GM12872 (cell line): ENCODE results near the gene NLGN3.

Experiments used
- TF ChIP-seq, protein P1 (sequence below): IDR thresholded peaks from 3 replicates; pipeline ENCODE4 v1.5.1; 2011; ENCODE audit warnings: low read depth, mild to moderate bottlenecking, low read length, moderate library complexity; ENCODE audit not compliant: insufficient read depth

NLGN3 gene

DNA sequence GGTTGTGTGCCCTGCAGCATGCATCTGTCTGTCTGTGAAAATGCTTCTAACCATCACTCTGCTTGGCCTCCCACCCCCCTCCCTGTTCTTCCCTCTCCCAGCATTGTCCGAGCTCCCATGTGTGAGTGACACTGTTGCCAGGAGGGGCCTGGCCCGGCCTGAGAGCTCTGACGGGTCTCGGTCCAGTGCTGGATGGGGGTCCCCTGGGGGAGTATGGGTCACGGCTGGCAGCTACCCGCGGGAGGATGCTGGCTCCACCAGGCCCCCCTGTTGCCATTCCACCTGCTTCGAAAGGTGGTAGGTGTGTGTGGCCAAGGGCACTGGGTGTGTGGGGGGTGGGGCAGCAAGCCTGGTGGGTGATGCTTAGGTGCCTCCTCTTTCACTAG, 3.6 kb downstream of the NLGN3 start:
- TF ChIP-seq, protein P1, sequence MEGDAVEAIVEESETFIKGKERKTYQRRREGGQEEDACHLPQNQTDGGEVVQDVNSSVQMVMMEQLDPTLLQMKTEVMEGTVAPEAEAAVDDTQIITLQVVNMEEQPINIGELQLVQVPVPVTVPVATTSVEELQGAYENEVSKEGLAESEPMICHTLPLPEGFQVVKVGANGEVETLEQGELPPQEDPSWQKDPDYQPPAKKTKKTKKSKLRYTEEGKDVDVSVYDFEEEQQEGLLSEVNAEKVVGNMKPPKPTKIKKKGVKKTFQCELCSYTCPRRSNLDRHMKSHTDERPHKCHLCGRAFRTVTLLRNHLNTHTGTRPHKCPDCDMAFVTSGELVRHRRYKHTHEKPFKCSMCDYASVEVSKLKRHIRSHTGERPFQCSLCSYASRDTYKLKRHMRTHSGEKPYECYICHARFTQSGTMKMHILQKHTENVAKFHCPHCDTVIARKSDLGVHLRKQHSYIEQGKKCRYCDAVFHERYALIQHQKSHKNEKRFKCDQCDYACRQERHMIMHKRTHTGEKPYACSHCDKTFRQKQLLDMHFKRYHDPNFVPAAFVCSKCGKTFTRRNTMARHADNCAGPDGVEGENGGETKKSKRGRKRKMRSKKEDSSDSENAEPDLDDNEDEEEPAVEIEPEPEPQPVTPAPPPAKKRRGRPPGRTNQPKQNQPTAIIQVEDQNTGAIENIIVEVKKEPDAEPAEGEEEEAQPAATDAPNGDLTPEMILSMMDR: no peak

- TF ChIP-seq, protein P1: no peak
Observed at GRCh38 chrX:71151366-71151765, 6.7 kb downstream of the NLGN3 start.

GRCh38 chrX:71154196-71154595, 9.6 kb downstream of the NLGN3 start:
- TF ChIP-seq, protein P1: no peak

DNA sequence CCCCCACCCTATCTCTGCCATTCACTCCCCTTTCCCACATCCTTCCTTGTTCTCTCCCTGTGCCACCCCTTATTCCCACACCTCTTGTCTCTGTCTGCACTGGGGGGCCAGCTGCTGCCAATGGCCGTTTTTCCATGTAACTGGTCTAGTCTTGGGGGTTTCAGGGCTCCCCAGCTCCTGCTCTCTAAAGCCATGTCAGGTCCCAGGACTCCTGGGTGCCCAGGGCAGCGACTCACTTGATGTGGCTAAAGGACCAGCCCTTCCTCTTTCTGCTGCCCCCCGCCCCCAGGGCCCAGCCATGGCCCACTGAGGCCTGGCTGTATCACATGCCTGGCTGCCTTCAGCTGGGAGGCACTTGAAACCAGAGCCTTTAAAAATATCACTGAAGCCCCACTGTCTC, 10.0 kb downstream of the NLGN3 start:
- TF ChIP-seq, protein P1: no peak

GRCh38 chrX:71158603-71159002, 14.0 kb downstream of the NLGN3 start:
- TF ChIP-seq, protein P1: no peak

DNA sequence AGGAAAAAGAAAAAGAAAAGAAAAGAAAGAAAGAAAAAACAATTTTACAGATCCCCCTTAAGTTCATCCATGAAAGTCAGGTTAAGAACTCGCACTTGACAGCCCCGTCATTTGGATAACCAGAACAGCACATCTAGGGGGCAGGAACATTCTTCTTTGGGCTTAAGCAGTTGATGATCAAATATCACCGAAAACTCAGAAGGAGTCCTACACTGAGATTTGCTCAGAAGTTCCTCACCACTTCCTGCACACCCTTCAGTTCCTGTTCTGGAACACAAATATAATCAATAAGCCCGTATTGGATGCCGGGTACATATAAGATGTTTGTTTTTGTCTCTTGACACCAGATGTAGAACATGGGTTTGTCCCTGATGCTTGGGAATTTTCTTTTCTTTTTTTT, 14.7 kb downstream of the NLGN3 start:
- TF ChIP-seq, protein P1: no peak

DNA sequence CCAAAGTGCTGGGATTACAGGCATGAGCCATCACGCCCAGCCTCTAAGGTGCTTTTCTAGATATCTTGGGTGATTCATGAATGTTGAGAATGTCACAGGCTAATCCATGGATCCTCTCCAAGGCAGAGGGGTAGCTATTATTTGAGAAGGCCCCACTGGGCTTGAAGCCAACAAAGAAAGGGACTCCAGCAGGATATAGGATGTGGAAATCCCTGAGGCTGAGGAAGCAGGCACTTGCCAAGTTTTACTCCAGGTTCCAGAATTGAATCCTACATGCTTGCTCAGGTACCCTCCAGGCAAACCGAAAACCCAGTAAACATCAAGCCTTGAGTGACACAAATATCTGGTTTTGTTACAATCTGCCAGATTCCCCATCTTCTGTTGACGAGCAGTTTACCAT, 15.8 kb downstream of the NLGN3 start:
- TF ChIP-seq, protein P1: no peak

- TF ChIP-seq, protein P1: no peak
Observed at GRCh38 chrX:71162981-71163380, 18.3 kb downstream of the NLGN3 start.
